HG03060 (cell line): ENCODE data around the gene RECQL5.

ENCODE experiments used
- ATAC-seq: cut with Tn5 transposase; IDR thresholded peaks from one replicate; pipeline ENCODE4 v1.9.1; 2021; ENCODE audit warnings: low read depth, moderate number of reproducible peaks; ENCODE audit not compliant: unreplicated experiment

RECQL5 gene

GRCh38 chr17:75689441-75689873, 22.5 kb upstream of the RECQL5 start:
- no peak for ATAC-seq

GRCh38 chr17:75688209-75688825, 21.4 kb upstream of the RECQL5 start:
- ATAC-seq: no peak

GRCh38 chr17:75685499-75685898, 18.5 kb upstream of the RECQL5 start:
- ATAC-seq: no peak

GRCh38 chr17:75684924-75685323, 18.0 kb upstream of the RECQL5 start:
- no peak for ATAC-seq

GRCh38 chr17:75684249-75684648, 17.3 kb upstream of the RECQL5 start:
- no peak for ATAC-seq

GRCh38 chr17:75683583-75683982, 16.6 kb upstream of the RECQL5 start:
- ATAC-seq: no peak

GRCh38 chr17:75681289-75681688, 14.3 kb upstream of the RECQL5 start:
- no peak for ATAC-seq

GRCh38 chr17:75680431-75680830, 13.5 kb upstream of the RECQL5 start:
- no peak for ATAC-seq

GRCh38 chr17:75679706-75680211, 12.8 kb upstream of the RECQL5 start:
- ATAC-seq: no peak

GRCh38 chr17:75676461-75676860, 9.5 kb upstream of the RECQL5 start:
- no peak for ATAC-seq

- no peak for ATAC-seq
Observed at GRCh38 chr17:75673487-75673886, 6.5 kb upstream of the RECQL5 start.

- ATAC-seq: no peak
Observed at GRCh38 chr17:75672011-75672410, 5.1 kb upstream of the RECQL5 start.

GRCh38 chr17:75670868-75671267, 3.9 kb upstream of the RECQL5 start:
- ATAC-seq: no peak

GRCh38 chr17:75668489-75668888, 1.5 kb upstream of the RECQL5 start:
- ATAC-seq: no peak

- ATAC-seq: no peak
Observed at GRCh38 chr17:75667825-75668224, 871 bp upstream of the RECQL5 start.

GRCh38 chr17:75665981-75666380, 973 bp downstream of the RECQL5 start:
- no peak for ATAC-seq

GRCh38 chr17:75664099-75664549, 2.8 kb downstream of the RECQL5 start:
- peak; percentile 49 for ATAC-seq

GRCh38 chr17:75662511-75662910, 4.4 kb downstream of the RECQL5 start:
- ATAC-seq: no peak

- no peak for ATAC-seq
Observed at GRCh38 chr17:75661531-75661930, 5.4 kb downstream of the RECQL5 start.

GRCh38 chr17:75658237-75658636, 8.7 kb downstream of the RECQL5 start:
- no peak for ATAC-seq

- no peak for ATAC-seq
Observed at GRCh38 chr17:75654176-75654575, 12.8 kb downstream of the RECQL5 start.

- no peak for ATAC-seq
Observed at GRCh38 chr17:75652934-75653549, 13.9 kb downstream of the RECQL5 start.
